WTC11 (cell line): Measurements from ENCODE around the gene KMT2A. TPM values are rescaled to one million over a fixed set of nuclear protein-coding genes. Genes with fewer than 3 reads are reported as not detected.
A peak's percentile ranks its signal among the peaks of the same experiment; 100 is the strongest.

Experiments
- ATF2 ChIP-seq: sonication (generic); formaldehyde crosslinking; IDR thresholded peaks from 2 replicates; pipeline ENCODE4 v1.8.1; 2022; ENCODE audit warnings: low read depth, missing genetic modification reagents, borderline replicate concordance
- CDX4 ChIP-seq: fragments of 250-450 bp; sonication (Bioruptor Pico); IDR thresholded peaks from 2 replicates; pipeline ENCODE4 v1.9.0; 2021; ENCODE audit warnings: moderate library complexity, mild to moderate bottlenecking, inconsistent platforms, borderline replicate concordance
- CREB1 ChIP-seq: sonication (generic); formaldehyde crosslinking; IDR thresholded peaks from 2 replicates; pipeline ENCODE4 v1.8.0; 2023; ENCODE audit warnings: mild to moderate bottlenecking, missing genetic modification reagents
- E2F1 ChIP-seq: sonication (generic); formaldehyde crosslinking; IDR thresholded peaks from 2 replicates; pipeline ENCODE4 v1.8.0; 2022; ENCODE audit warnings: mild to moderate bottlenecking, missing genetic modification reagents
- FOXP1 ChIP-seq: sonication (generic); formaldehyde crosslinking; IDR thresholded peaks from 2 replicates; pipeline ENCODE4 v1.8.0; 2022; ENCODE audit warnings: missing genetic modification reagents, mild to moderate bottlenecking, moderate library complexity, borderline replicate concordance
- GTF2I ChIP-seq: fragments of 250-450 bp; sonication (Bioruptor Pico); conservative IDR thresholded peaks from 2 replicates; pipeline ENCODE4 v1.4.0; 2021; ENCODE audit warnings: mild to moderate bottlenecking
- JAZF1 ChIP-seq: fragments of 250-450 bp; sonication (Bioruptor Pico); IDR thresholded peaks from 2 replicates; pipeline ENCODE4 v1.9.0; 2021; ENCODE audit warnings: moderate library complexity, mild to moderate bottlenecking, inconsistent platforms
- NFE2L1 ChIP-seq: sonication (generic); formaldehyde crosslinking; IDR thresholded peaks from 2 replicates; pipeline ENCODE4 v1.8.1; 2023; ENCODE audit warnings: missing genetic modification reagents
- NR1H2 ChIP-seq: sonication (generic); formaldehyde crosslinking; IDR thresholded peaks from 2 replicates; pipeline ENCODE4 v1.9.0; 2021; ENCODE audit warnings: mild to moderate bottlenecking, moderate library complexity, missing genetic modification reagents
- PREB ChIP-seq: sonication (generic); formaldehyde crosslinking; IDR thresholded peaks from 2 replicates; pipeline ENCODE4 v1.8.1; 2022; ENCODE audit warnings: mild to moderate bottlenecking, missing genetic modification reagents, moderate library complexity, borderline replicate concordance
- PRRX2 ChIP-seq: fragments of 250-450 bp; sonication (Bioruptor Pico); IDR thresholded peaks from 2 replicates; pipeline ENCODE4 v1.8.0; 2021; ENCODE audit warnings: mild to moderate bottlenecking
- SMAD4 ChIP-seq: sonication (generic); formaldehyde crosslinking; IDR thresholded peaks from 2 replicates; pipeline ENCODE4 v1.8.0; 2022; ENCODE audit warnings: mild to moderate bottlenecking, missing genetic modification reagents
- SP1 ChIP-seq: sonication (generic); formaldehyde crosslinking; conservative IDR thresholded peaks from 2 replicates; pipeline ENCODE4 v1.8.1; 2022; ENCODE audit warnings: missing genetic modification reagents
- TEAD1 ChIP-seq: sonication (generic); formaldehyde crosslinking; IDR thresholded peaks from 2 replicates; pipeline ENCODE4 v1.8.0; 2022; ENCODE audit warnings: mild to moderate bottlenecking, missing genetic modification reagents
- USF2 ChIP-seq: sonication (generic); formaldehyde crosslinking; IDR thresholded peaks from 2 replicates; pipeline ENCODE4 v1.8.1; 2023; ENCODE audit warnings: mild to moderate bottlenecking, missing genetic modification reagents, moderate library complexity
- ZNF263 ChIP-seq: sonication (generic); formaldehyde crosslinking; IDR thresholded peaks from 2 replicates; pipeline ENCODE4 v1.8.1; 2022; ENCODE audit warnings: low read depth, mild to moderate bottlenecking, moderate library complexity, missing genetic modification reagents
- ZNF416 ChIP-seq: fragments of 250-450 bp; sonication (Bioruptor Pico); IDR thresholded peaks from 2 replicates; pipeline ENCODE4 v1.9.0; 2021; ENCODE audit warnings: mild to moderate bottlenecking, inconsistent platforms
- ZNF423 ChIP-seq: fragments of 250-450 bp; sonication (Bioruptor Pico); IDR thresholded peaks from 2 replicates; pipeline ENCODE4 v2.1.2; 2022; ENCODE audit warnings: mild to moderate bottlenecking, moderate library complexity
- ZNF425 ChIP-seq: fragments of 250-450 bp; sonication (Bioruptor Pico); conservative IDR thresholded peaks from 2 replicates; pipeline ENCODE4 v1.9.0; 2021; ENCODE audit warnings: mild to moderate bottlenecking
- ZNF532 ChIP-seq: fragments of 250-450 bp; sonication (Bioruptor Pico); IDR thresholded peaks from 2 replicates; pipeline ENCODE4 v1.9.0; 2021; ENCODE audit warnings: mild to moderate bottlenecking, borderline replicate concordance
- total RNA-seq: library from RNA; stranded (reverse); gene quantifications from 3 replicates; pipeline ENCODE4 v1.2.3, GENCODE V29; 2021
- TF ChIP-seq, protein P1 (sequence below): sonication (generic); formaldehyde crosslinking; conservative IDR thresholded peaks from 2 replicates; pipeline ENCODE4 v1.8.1; 2022; ENCODE audit warnings: mild to moderate bottlenecking, missing genetic modification reagents
- TF ChIP-seq, protein P2 (sequence below): sonication (generic); formaldehyde crosslinking; IDR thresholded peaks from 2 replicates; pipeline ENCODE4 v1.8.0; 2022; ENCODE audit warnings: mild to moderate bottlenecking, missing genetic modification reagents
- TF ChIP-seq, protein P3 (sequence below): fragments of 250-450 bp; sonication (Bioruptor Pico); IDR thresholded peaks from 2 replicates; pipeline ENCODE4 v1.9.0; 2021; ENCODE audit warnings: mild to moderate bottlenecking

Gene KMT2A
- total RNA-seq, 1 experiment from 2014 or later: 59.1 TPM

DNA sequence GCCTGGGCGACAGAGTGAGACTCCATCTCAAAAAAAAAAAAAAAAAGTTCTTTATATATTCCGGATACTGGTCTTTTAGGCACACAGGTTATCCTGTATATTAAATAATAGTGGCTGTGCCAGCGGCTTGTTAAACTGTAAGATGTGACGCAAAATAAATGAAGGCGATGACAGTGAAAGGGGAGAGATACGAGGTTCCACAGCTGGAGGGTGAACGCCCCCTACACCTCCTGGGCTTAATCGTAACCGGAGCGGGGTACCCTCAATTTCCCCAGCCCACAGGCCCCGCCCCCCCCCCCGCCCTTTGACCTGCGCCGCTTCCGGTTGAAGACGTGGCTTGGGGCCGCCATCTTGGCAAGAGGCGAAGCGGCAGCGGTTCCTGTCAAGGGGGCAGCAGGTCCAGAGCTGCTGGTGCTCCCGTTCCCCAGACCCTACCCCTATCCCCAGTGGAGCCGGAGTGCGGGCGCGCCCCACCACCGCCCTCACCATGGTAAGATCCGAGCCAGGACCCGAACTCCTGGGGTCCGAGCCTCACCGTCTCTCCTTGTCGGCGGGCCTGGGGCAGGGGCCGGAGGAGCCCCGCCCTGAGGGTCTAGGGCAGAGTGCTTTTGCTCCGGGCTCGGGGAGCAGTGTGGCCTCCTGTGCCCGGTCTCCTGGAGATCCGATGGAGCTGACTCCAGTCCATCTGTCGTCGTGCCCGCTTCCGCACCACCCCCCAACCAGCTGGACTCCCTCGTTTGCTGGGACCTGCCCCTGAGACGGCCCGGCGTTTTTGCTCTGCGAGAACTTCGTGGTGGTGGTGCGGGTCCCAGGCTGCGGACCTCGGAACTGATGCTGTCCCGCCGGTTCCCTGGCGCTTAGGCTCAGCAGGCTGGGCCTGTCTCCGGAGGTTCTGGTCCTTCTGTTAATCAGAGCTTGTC is 136.0 kb downstream of the KMT2A start, which contains the start of gene ARCN1 (continued):
- 0 out of 2 replicates have a peak, but pooled peaks have one; percentile 33 for TF ChIP-seq ZNF263 (CRISPR knock-in tag)
- no peak for TF ChIP-seq ZNF425 (CRISPR knock-in tag)
- no peak for TF ChIP-seq NFE2L1 (CRISPR knock-in tag)
- TF ChIP-seq E2F1: no peak
- TF ChIP-seq PRRX2: no peak
- TF ChIP-seq CREB1 (CRISPR knock-in tag): no peak
- TF ChIP-seq FOXP1 (CRISPR knock-in tag): peak; percentile 79; the same call in 1 of the 2 replicates
- no peak for TF ChIP-seq PREB (CRISPR knock-in tag)
- no peak for TF ChIP-seq ATF2 (CRISPR knock-in tag)
- peak; percentile 44; the same call in 1 of the 2 replicates for TF ChIP-seq SP1 (CRISPR knock-in tag)
- TF ChIP-seq JAZF1 (CRISPR knock-in tag): no peak
- TF ChIP-seq, protein P1, sequence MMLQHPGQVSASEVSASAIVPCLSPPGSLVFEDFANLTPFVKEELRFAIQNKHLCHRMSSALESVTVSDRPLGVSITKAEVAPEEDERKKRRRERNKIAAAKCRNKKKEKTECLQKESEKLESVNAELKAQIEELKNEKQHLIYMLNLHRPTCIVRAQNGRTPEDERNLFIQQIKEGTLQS (CRISPR knock-in tag): no peak
- TF ChIP-seq GTF2I (CRISPR knock-in tag): no peak
- TF ChIP-seq NR1H2 (CRISPR knock-in tag): no peak
- TF ChIP-seq, protein P2, sequence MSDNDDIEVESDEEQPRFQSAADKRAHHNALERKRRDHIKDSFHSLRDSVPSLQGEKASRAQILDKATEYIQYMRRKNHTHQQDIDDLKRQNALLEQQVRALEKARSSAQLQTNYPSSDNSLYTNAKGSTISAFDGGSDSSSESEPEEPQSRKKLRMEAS: peak; percentile 59
- TF ChIP-seq ZNF532 (CRISPR knock-in tag): no peak
- no peak for TF ChIP-seq ZNF423 (CRISPR knock-in tag)
- TF ChIP-seq, protein P3, sequence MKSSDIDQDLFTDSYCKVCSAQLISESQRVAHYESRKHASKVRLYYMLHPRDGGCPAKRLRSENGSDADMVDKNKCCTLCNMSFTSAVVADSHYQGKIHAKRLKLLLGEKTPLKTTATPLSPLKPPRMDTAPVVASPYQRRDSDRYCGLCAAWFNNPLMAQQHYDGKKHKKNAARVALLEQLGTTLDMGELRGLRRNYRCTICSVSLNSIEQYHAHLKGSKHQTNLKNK (CRISPR knock-in tag): no peak
- no peak for TF ChIP-seq CDX4 (CRISPR knock-in tag)
- no peak for TF ChIP-seq USF2 (CRISPR knock-in tag)
- TF ChIP-seq SMAD4 (CRISPR knock-in tag): no peak
- no peak for TF ChIP-seq ZNF416
- no peak for TF ChIP-seq TEAD1
